HepG2 (cell line): Measurements from ENCODE around the gene CAP2. TPM values are rescaled to one million over a fixed set of nuclear protein-coding genes. Genes with fewer than 3 reads are reported as not detected.

Experiments
- ATAC-seq: fragments of 200-7000 bp; cut with Tn5 transposase; 3 replicates; pipeline ENCODE4 v1.9.1; 2020; ENCODE audit warnings: mild to moderate bottlenecking, moderate library complexity
- BruUV-seq: library from RNA; stranded (reverse); fragments of 400-500 nt; replicated peaks from 2 replicates; lab custom pipeline; 2021; lab: Mats Ljungman, UMichigan
- CTCF ChIA-PET: fragments of 300-600 bp; formaldehyde crosslinking; extraction: SDS; loops from one replicate; lab custom pipeline; 2021; ENCODE audit warnings: low total read pairs, inconsistent platforms, low intra/inter-chr PET ratio; lab: Yijun Ruan, JAX
- POLR2A ChIA-PET: fragments of 350-600 bp; sonication (Branson Sonifier 250); formaldehyde crosslinking; loops from one replicate; lab custom pipeline; 2020; ENCODE audit warnings: antibody characterized with exemption, inconsistent platforms; lab: Yijun Ruan, JAX
- DNase-seq: peaks from one replicate; pipeline ENCODE4 v3.0.0-alpha.2; 2015; ENCODE audit warnings: low spot score
- FAIRE-seq: peaks from 3 replicates; lab custom pipeline; 2011; peaks lifted over from hg19 to GRCh38; lab: Jason Lieb, UNC
- H2AFZ ChIP-seq: one replicate; pipeline ENCODE4 v1.6.1; 2011; ENCODE audit warnings: low read length, inconsistent platforms
- H3K27ac ChIP-seq: fragments of 300-600 bp; 3 replicates; pipeline ENCODE4 v1.8.0; 2011; ENCODE audit warnings: mixed run types, mild to moderate bottlenecking, mixed read lengths, low read length, inconsistent platforms; ENCODE audit not compliant: insufficient read depth; ENCODE audit errors: extremely low read length
- H3K27me3 ChIP-seq, 2 experiments: fragments of 200-600 bp in 1 of 2; 2 replicates in 1 of 2; 3 replicates in 1 of 2; pipeline versions ENCODE4 v1.6.0 to v1.8.0; 2011; ENCODE audit warnings: low read length in 2 of 2, mild to moderate bottlenecking in 2 of 2, moderate library complexity in 2 of 2, inconsistent platforms in 1 of 2; ENCODE audit not compliant: insufficient read depth in 2 of 2, control insufficient read depth in 1 of 2
- H3K36me3 ChIP-seq, 2 experiments: fragments of 200-600 bp in 1 of 2; replicated peaks in 1 of 2; 2 replicates in 1 of 2; 3 replicates in 1 of 2; pipeline versions ENCODE4 v1.5.1 to v1.8.0; 2011; ENCODE audit warnings: low read length in 2 of 2, inconsistent platforms in 1 of 2; ENCODE audit not compliant: insufficient read depth in 2 of 2, control insufficient read depth in 1 of 2
- H3K4me1 ChIP-seq: 2 replicates; pipeline ENCODE4 v1.5.1; 2012; ENCODE audit warnings: low read length, inconsistent platforms; ENCODE audit not compliant: insufficient read depth
- H3K4me2 ChIP-seq: 2 replicates; pipeline ENCODE4 v1.6.0; 2011; ENCODE audit warnings: low read depth, low read length, inconsistent platforms
- H3K4me3 ChIP-seq, 3 experiments: fragments of 200-600 bp in 1 of 3; sonication (generic), shearing (Covaris generic) in 1 of 3; replicated peaks in 1 of 3; 2 replicates each; pipeline ENCODE4 v1.5.1; 2011 to 2016; ENCODE audit warnings: low read length in 3 of 3, inconsistent platforms in 2 of 3, low read depth in 2 of 3, mild to moderate bottlenecking in 2 of 3, control low read depth in 1 of 3, mixed read lengths in 1 of 3; ENCODE audit not compliant: insufficient read depth in 1 of 3
- H3K79me2 ChIP-seq: one replicate; pipeline ENCODE4 v1.6.1; 2011; ENCODE audit warnings: low read length, inconsistent platforms; ENCODE audit not compliant: insufficient read depth
- H3K9ac ChIP-seq: 2 replicates; pipeline ENCODE4 v1.6.0; 2011; ENCODE audit warnings: mild to moderate bottlenecking, low read depth, low read length, inconsistent platforms; ENCODE audit not compliant: insufficient read depth
- H3K9me3 ChIP-seq: 2 replicates; pipeline ENCODE4 v1.5.1; 2012; ENCODE audit warnings: mild to moderate bottlenecking, low read length
- H4K20me1 ChIP-seq: 2 replicates; pipeline ENCODE4 v1.6.0; 2011; ENCODE audit warnings: inconsistent platforms, mild to moderate bottlenecking, low read length, moderate library complexity; ENCODE audit not compliant: insufficient read depth
- FOSL2 ChIP-seq: sonication (generic); formaldehyde crosslinking; IDR thresholded peaks from 2 replicates; pipeline ENCODE4 v1.4.0; 2020; ENCODE audit warnings: missing genetic modification reagents
- ISX ChIP-seq: sonication (generic); formaldehyde crosslinking; conservative IDR thresholded peaks from 2 replicates; pipeline ENCODE4 v1.5.0; 2020; ENCODE audit warnings: missing genetic modification reagents
- MAFF ChIP-seq: IDR thresholded peaks from 2 replicates; pipeline ENCODE4 v1.6.1; 2011; ENCODE audit warnings: low read depth, low read length, improper control_type of control experiment
- MAFK ChIP-seq, 2 experiments: IDR thresholded peaks in 1 of 2; conservative IDR thresholded peaks in 1 of 2; 2 replicates each; pipeline ENCODE4 v1.6.1; 2011; ENCODE audit warnings: improper control_type of control experiment in 2 of 2, low read length in 2 of 2
- POLR2A ChIP-seq, 2 experiments: IDR thresholded peaks; 2 replicates each; pipeline ENCODE4 v1.6.1; 2011; ENCODE audit warnings: low read depth in 2 of 2, low read length in 2 of 2, mild to moderate bottlenecking in 1 of 2, moderate library complexity in 1 of 2; ENCODE audit not compliant: insufficient read depth in 1 of 2
- ZNF142 ChIP-seq: sonication (generic); formaldehyde crosslinking; IDR thresholded peaks from 2 replicates; pipeline ENCODE4 v1.4.0; 2020; ENCODE audit warnings: missing genetic modification reagents
- ZNF225 ChIP-seq: sonication (generic); formaldehyde crosslinking; IDR thresholded peaks from 2 replicates; pipeline ENCODE4 v1.4.0; 2020; ENCODE audit warnings: mild to moderate bottlenecking, missing genetic modification reagents
- ZNF550 ChIP-seq: sonication (generic); formaldehyde crosslinking; IDR thresholded peaks from 2 replicates; pipeline ENCODE4 v1.4.0; 2020; ENCODE audit warnings: mild to moderate bottlenecking, missing genetic modification reagents, borderline replicate concordance
- ZNF768 ChIP-seq: sonication (generic); formaldehyde crosslinking; IDR thresholded peaks from 2 replicates; pipeline ENCODE4 v1.4.0; 2020; ENCODE audit warnings: missing genetic modification reagents
- ZNF879 ChIP-seq: sonication (generic); formaldehyde crosslinking; IDR thresholded peaks from 2 replicates; pipeline ENCODE4 v1.8.1; 2023; ENCODE audit warnings: missing genetic modification reagents
- WGBS: methylation state at CpG from one replicate; pipeline ENCODE4 v1.1.6; 2017; ENCODE audit warnings: low lambda C conversion rate; 5-methylcytosine and 5-hydroxymethylcytosine counted together
- in situ Hi-C: cut with HindIII; loops from 2 replicates; pipeline ENCODE4 v1.10.0; 2017; ENCODE audit warnings: low pct_unique_long_range_greater_than_20kb; ENCODE audit not compliant: extremely low pct_ligation_motif_present
- intact Hi-C: fragments of 100-400 bp; cut with micrococcal nuclease; formaldehyde crosslinking; loops from one replicate; pipeline ENCODE4 v1.10.0; 2022; ENCODE audit not compliant: unreplicated experiment
- polyA plus RNA-seq, 8 experiments: library from polyadenylated mRNA; depleted of rRNA in 3 of 8; stranded (reverse) in 7 of 8; unstranded in 1 of 8; fragments of >200 nt; fragmentation: Illumina TruSeq in 4 of 8; extraction: Trizol in 4 of 8; gene quantifications; 2 replicates each; pipeline versions ENCODE4 v1.2.1 to v1.2.3, GENCODE V29; 2011 to 2016; ENCODE audit warnings: low read depth in 4 of 8, missing spikeins in 1 of 8, mixed read lengths in 1 of 8; ENCODE audit not compliant: insufficient read depth in 1 of 8
- total RNA-seq, 5 experiments: library from RNA; depleted of rRNA; stranded (reverse); fragments of >200 nt; fragmentation: Illumina TruSeq; extraction: Trizol; gene quantifications; 2 replicates each; pipeline ENCODE4 v1.2.3, GENCODE V29; 2016; ENCODE audit warnings: low read depth in 1 of 5

Gene CAP2
- total and polyA plus RNA-seq, 2 of the 13 experiments (the other 11 are each of a cell fraction or from before 2014, with no cell fraction given): 7.9 to 53.1 TPM

GRCh38 chr6:17429383-17430061 lies 36.1 kb downstream of the CAP2 start:
- intact Hi-C loops (no loop called here), in situ Hi-C loops (no loop called here)
- Histone ChIP-seq H3K27me3 (no peaks in the 10 kb centered on the region), H3K79me2 (no peaks in the 10 kb centered on the region), H3K9me3 (no peaks in the 10 kb centered on the region), H3K4me3 (no peak overlapping the region), H3K4me2 (no peak overlapping the region), H3K9ac (no peak overlapping the region), H4K20me1 (no peaks in the 10 kb centered on the region), H3K4me1 (no peaks in the 10 kb centered on the region), H2AFZ (no peak overlapping the region), H3K36me3 (peaks cover 3 to 8% of the 10 kb centered on the region in 2 experiments; a peak in 3 of 5 replicates), H3K27ac (no peak overlapping the region)
- CTCF ChIA-PET: no interaction called here
- no peak for TF ChIP-seq POLR2A (IDR thresholded peaks at IDR 0.05; ENCODE audit: insufficient read depth in 1 of 2, low read depth in 2 of 2, low read length in 2 of 2)
- no peak for TF ChIP-seq ZNF879 (CRISPR knock-in tag)
- no peak for TF ChIP-seq ZNF225
- no peak for TF ChIP-seq ZNF768 (CRISPR knock-in tag)
- no peak for TF ChIP-seq ZNF550 (CRISPR knock-in tag)
- TF ChIP-seq ISX (CRISPR knock-in tag): no peak
- POLR2A ChIA-PET: no interaction called here
- BruUV-seq: no TSS peak
- ATAC-seq (no peak), DNase-seq (no peak), FAIRE-seq (no peak)
- WGBS: 89% methylated on average over 3 of the region's 3 CpGs

- H3K36me3 ChIP-seq: peaks cover 2 to 5% of the 10 kb centered on the region in 2 experiments; a peak in 3 of 5 replicates
- WGBS: 58% methylated on average over 2 of the region's 2 CpGs
- no peak overlapping the region for H3K4me2 ChIP-seq
- H4K20me1 ChIP-seq: no peaks in the 10 kb centered on the region
- no peaks in the 10 kb centered on the region for H3K79me2 ChIP-seq
- H2AFZ ChIP-seq: no peak overlapping the region
- TF ChIP-seq ZNF142 (no peak), MAFF (peak; percentile 48), MAFK (conservative IDR thresholded peaks at IDR 0.05 in 1 of 2, IDR thresholded peaks at IDR 0.05 in 1 of 2; ENCODE audit: low read length in 2 of 2) (peak; percentile 49 to 63), FOSL2 (CRISPR knock-in tag) (peak; percentile 45; the same call in 1 of the 2 replicates)
- no peak overlapping the region for H3K27ac ChIP-seq
- POLR2A ChIA-PET: no interaction called here
- in situ Hi-C loops: no loop called here
- no peaks in the 10 kb centered on the region for H3K27me3 ChIP-seq
- H3K4me3 ChIP-seq: no peak overlapping the region
- peak; percentile 20 for DNase-seq
- H3K9ac ChIP-seq: no peak overlapping the region
- BruUV-seq: no TSS peak
- no peaks in the 10 kb centered on the region for H3K9me3 ChIP-seq
- no peaks in the 10 kb centered on the region for H3K4me1 ChIP-seq
- no peak for FAIRE-seq
- CTCF ChIA-PET: no interaction called here
- intact Hi-C loops: no loop called here
- ATAC-seq: no peak
These were observed 38.2 kb downstream of the CAP2 start for GRCh38 chr6:17431581-17431980.
